ENCODE data around the gene SUSD4.

The SUSD4 gene

DNA sequence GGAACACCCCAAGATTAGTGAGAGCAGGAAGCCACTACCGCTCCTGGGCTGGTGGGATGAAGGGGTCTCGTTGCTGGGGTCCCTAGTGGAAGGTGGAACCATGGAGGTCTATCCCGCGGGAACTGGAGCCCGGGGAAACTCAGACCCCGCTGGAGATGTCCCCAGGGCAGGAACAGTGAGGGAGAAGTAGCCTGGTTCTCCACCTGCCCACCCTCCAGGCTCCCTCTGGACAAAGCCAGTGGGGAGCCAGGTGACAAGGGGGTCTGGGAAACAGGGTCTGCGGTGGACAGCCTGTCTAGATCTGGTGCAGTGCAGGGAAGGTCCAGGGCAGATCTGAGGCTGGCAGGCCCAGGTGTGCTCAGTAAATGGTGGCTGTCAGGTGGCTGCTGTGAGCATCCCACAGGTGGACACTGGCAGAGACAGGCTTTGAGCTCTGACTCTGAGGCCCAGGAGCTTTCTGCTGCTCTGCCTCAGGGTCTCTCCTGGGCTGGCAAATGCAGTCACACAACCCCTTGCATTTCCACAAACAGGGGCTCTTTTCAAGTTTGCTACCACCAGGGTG, 132.9 kb downstream of the SUSD4 start:
- Histone ChIP-seq H3K4me1 (ENCODE audit: low read depth, poor library complexity, severe bottlenecking) (no peaks in the 10 kb centered on the region), H3K79me2 (ENCODE audit: insufficient read depth, low read depth) (no peaks in the 10 kb centered on the region), H3K9ac (no peak overlapping the region), H4K20me1 (ENCODE audit: insufficient read depth) (no peaks in the 10 kb centered on the region), H3K27ac (no peak overlapping the region), H3K4me3 (IDR thresholded peaks at IDR 0.05; ENCODE audit: insufficient read depth, low read depth, low read length) (no peak overlapping the region), H3K36me3 (ENCODE audit: insufficient read depth) (no peaks in the 10 kb centered on the region), H3K27me3 (ENCODE audit: insufficient read depth, low read depth) (no peaks in the 10 kb centered on the region), H2AFZ (ENCODE audit: low read depth) (no peak overlapping the region), H3K4me2 (no peak overlapping the region)
- TF ChIP-seq CTCF (conservative IDR thresholded peaks at IDR 0.05; ENCODE audit: low read depth, low read length) = no peak

GRCh38 chr1:223230161-223230881, 133.7 kb downstream of the SUSD4 start:
- Histone ChIP-seq H3K4me1 (ENCODE audit: low read depth, poor library complexity, severe bottlenecking) (no peaks in the 10 kb centered on the region), H2AFZ (ENCODE audit: low read depth) (no peak overlapping the region), H4K20me1 (ENCODE audit: insufficient read depth) (no peaks in the 10 kb centered on the region), H3K27me3 (ENCODE audit: insufficient read depth, low read depth) (no peaks in the 10 kb centered on the region), H3K79me2 (ENCODE audit: insufficient read depth, low read depth) (no peaks in the 10 kb centered on the region), H3K27ac (no peak overlapping the region), H3K36me3 (ENCODE audit: insufficient read depth) (no peaks in the 10 kb centered on the region), H3K9ac (no peak overlapping the region), H3K4me2 (no peak overlapping the region), H3K4me3 (IDR thresholded peaks at IDR 0.05; ENCODE audit: insufficient read depth, low read depth, low read length) (no peak overlapping the region)
- no peak for TF ChIP-seq CTCF (conservative IDR thresholded peaks at IDR 0.05; ENCODE audit: low read depth, low read length)

DNA sequence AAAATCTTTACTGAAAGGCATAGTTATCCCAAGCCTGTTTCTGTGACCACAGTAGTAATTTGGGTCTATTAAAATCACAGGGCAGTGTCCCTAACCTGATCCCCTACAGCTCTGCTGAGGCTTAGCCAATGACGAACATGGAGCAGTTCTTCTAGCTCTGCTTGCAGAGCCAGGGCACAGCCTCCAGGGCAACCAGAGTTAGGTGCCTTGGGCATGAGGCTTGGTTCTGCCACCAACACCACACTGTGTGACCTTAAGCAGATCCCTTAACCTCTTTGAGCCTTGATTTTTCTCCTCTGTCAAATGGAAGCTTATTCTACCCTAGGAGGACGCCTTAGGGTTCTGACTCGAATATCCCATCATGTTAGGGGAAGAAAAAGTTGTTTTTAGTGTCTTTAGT, 134.2 kb downstream of the SUSD4 start:
- no peak overlapping the region for H3K4me3 ChIP-seq (IDR thresholded peaks at IDR 0.05; ENCODE audit: insufficient read depth, low read depth, low read length)
- H2AFZ ChIP-seq (ENCODE audit: low read depth) = no peak overlapping the region
- H3K79me2 ChIP-seq (ENCODE audit: insufficient read depth, low read depth) = no peaks in the 10 kb centered on the region
- H3K9ac ChIP-seq = no peak overlapping the region
- H3K4me1 ChIP-seq (ENCODE audit: low read depth, poor library complexity, severe bottlenecking) = no peaks in the 10 kb centered on the region
- no peaks in the 10 kb centered on the region for H3K27me3 ChIP-seq (ENCODE audit: insufficient read depth, low read depth)
- H4K20me1 ChIP-seq (ENCODE audit: insufficient read depth) = no peaks in the 10 kb centered on the region
- no peak overlapping the region for H3K27ac ChIP-seq
- no peak for TF ChIP-seq CTCF (conservative IDR thresholded peaks at IDR 0.05; ENCODE audit: low read depth, low read length)
- H3K36me3 ChIP-seq (ENCODE audit: insufficient read depth) = no peaks in the 10 kb centered on the region
- no peak overlapping the region for H3K4me2 ChIP-seq

DNA sequence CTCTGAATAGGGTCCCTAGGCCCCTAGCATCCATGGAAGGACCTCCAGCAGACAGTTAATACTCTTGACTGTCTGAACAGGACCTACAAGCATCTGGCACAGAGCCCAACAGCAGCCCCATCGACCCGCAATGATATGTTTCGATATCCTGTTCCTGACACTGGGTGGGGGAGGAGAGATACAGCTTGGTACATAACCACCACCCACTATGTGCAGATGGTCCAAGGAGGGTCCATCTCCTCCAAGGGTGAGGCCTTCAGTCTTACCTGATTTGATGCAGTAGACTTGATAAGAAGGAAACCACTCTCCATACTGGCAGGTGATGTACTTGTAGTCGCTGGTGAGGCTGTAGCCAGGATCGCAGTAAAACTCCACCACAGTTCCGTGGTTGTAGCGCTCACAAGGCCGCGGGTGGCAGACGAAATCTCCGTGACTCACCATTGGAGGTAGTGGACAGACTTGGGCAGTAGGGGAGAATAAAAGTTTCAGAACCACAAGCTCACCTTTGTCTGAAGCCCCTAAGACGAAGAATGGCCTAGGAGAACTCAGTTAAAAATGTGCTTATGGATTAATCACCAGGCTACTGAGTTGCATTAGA, 134.9 kb downstream of the SUSD4 start:
- TF ChIP-seq CTCF (conservative IDR thresholded peaks at IDR 0.05; ENCODE audit: low read depth, low read length) = no peak
- Histone ChIP-seq H3K4me3 (IDR thresholded peaks at IDR 0.05; ENCODE audit: insufficient read depth, low read depth, low read length) (no peak overlapping the region), H3K36me3 (ENCODE audit: insufficient read depth) (no peaks in the 10 kb centered on the region), H3K27ac (no peak overlapping the region), H3K27me3 (ENCODE audit: insufficient read depth, low read depth) (no peaks in the 10 kb centered on the region), H3K9ac (no peak overlapping the region), H2AFZ (ENCODE audit: low read depth) (no peak overlapping the region), H3K4me1 (ENCODE audit: low read depth, poor library complexity, severe bottlenecking) (no peaks in the 10 kb centered on the region), H3K79me2 (ENCODE audit: insufficient read depth, low read depth) (no peaks in the 10 kb centered on the region), H4K20me1 (ENCODE audit: insufficient read depth) (no peaks in the 10 kb centered on the region), H3K4me2 (no peak overlapping the region)
